GM12873 (cell line): ENCODE results near the gene GABRG2.

ENCODE experiments used
- TF ChIP-seq, protein P1 (sequence below): IDR thresholded peaks from 2 replicates; pipeline ENCODE4 v1.5.1; 2012; ENCODE audit warnings: low read depth, mild to moderate bottlenecking, moderate library complexity, low read length, control low read depth; ENCODE audit not compliant: insufficient read depth; ENCODE audit errors: missing control alignments

GABRG2 gene

GRCh38 chr5:162189719-162190118 is 122.1 kb downstream of the GABRG2 start:
- TF ChIP-seq, protein P1, sequence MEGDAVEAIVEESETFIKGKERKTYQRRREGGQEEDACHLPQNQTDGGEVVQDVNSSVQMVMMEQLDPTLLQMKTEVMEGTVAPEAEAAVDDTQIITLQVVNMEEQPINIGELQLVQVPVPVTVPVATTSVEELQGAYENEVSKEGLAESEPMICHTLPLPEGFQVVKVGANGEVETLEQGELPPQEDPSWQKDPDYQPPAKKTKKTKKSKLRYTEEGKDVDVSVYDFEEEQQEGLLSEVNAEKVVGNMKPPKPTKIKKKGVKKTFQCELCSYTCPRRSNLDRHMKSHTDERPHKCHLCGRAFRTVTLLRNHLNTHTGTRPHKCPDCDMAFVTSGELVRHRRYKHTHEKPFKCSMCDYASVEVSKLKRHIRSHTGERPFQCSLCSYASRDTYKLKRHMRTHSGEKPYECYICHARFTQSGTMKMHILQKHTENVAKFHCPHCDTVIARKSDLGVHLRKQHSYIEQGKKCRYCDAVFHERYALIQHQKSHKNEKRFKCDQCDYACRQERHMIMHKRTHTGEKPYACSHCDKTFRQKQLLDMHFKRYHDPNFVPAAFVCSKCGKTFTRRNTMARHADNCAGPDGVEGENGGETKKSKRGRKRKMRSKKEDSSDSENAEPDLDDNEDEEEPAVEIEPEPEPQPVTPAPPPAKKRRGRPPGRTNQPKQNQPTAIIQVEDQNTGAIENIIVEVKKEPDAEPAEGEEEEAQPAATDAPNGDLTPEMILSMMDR, result no peak

GRCh38 chr5:162193012-162193411 is 125.4 kb downstream of the GABRG2 start:
- TF ChIP-seq, protein P1, result no peak

- TF ChIP-seq, protein P1, result no peak
Measured at GRCh38 chr5:162196351-162196750, 128.8 kb downstream of the GABRG2 start.

DNA sequence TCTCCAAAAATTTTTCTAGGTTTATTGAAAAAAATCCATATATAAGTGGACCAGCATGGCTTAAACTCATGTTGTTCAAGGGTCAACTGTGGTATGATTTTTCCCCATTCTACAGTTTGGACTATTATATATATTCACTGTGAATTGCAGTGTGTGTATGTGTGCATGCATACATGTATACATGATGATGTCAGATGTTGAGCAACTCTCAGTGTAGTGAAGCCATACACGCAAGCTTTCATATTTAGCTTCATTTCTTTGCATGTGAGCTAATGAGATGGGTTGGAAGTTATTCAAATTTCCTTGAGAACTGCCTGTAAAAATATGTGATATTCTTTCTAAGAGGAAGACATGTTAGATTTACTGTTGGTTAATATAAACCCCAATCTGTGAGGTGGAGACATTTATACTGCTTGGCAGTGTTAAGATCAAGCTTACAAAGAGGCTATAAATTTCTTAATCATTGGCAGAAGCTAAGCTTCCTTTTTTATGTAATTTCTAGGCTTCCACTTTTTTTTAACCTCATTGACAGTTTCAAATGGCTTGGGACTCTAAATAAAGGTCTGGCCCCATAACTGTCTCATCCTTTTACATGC is 134.8 kb downstream of the GABRG2 start:
- TF ChIP-seq, protein P1, result no peak
